NCI-H69 (cell line): ENCODE data around the gene CD3E.
A peak's percentile ranks its signal among the peaks of the same experiment; 100 is the strongest.

Experiments used
- DNase-seq: peaks from one replicate; lab custom pipeline; 2025; lab: John Stamatoyannopoulos, UW

CD3E gene

GRCh38 chr11:118328745-118329144 is 24.2 kb downstream of the CD3E start:
- DNase-seq = no peak

DNA sequence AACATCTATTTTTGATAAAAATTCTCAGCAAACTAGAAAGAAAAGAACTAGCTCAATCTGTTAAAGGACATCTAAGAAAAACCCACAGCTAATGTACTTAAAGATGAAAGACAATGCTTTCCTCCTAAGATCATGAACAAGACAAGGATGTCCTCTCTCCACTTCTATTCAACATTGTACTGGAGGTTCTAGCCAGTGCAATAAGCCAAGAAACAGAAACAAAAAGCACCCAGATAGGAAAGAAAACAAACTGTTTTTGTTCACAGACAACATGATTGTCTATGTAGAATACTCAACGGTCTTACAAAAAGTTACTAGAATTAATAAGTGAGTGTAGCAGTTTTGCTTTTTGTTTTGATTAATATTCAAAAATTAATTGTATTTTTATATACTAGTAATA is 30.2 kb downstream of the CD3E start:
- no peak for DNase-seq

GRCh38 chr11:118338637-118339061 is 34.1 kb downstream of the CD3E start:
- no peak for DNase-seq

GRCh38 chr11:118339281-118339961 is 34.9 kb downstream of the CD3E start:
- no peak for DNase-seq

DNA sequence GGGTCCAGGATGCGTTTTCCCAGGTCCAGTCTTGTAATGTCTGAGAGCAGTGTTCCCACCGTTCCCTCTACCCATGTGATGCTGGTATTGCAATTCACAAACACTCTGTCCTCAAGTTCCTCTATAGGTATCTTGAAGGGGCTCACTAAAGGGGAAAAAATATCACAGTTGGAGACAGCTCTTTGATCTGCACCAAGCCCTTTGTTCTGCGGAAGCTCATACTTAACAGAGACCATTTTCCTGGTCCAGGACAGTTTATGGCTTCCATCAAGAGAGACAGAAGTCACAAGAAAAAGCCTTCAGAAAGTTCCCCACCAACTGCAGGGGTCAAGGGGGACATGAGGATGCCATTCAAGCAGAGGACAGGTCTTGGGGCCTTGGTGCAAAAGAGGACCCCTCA is 35.9 kb downstream of the CD3E start:
- DNase-seq = no peak

DNA sequence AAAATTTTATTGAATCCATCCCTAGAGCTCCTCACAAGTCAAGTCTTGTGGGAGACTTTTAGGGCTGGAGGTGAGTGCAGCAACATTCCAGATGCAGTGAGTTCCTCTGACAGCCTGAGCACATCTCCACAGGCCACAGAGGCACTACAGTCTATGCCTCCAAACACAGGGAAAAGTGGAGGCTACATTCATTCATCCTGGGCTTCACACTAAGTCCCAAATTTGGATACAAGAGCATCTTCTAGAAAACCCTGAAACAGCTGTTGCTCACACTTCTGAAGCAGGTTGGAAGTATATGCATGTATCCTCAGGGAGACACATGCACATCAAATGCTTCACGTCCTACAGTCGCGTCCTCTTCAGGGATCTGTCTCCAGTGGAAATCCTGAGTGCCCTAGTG is 36.7 kb downstream of the CD3E start:
- DNase-seq = no peak

GRCh38 chr11:118341815-118342489 is 37.4 kb downstream of the CD3E start:
- no peak for DNase-seq

DNA sequence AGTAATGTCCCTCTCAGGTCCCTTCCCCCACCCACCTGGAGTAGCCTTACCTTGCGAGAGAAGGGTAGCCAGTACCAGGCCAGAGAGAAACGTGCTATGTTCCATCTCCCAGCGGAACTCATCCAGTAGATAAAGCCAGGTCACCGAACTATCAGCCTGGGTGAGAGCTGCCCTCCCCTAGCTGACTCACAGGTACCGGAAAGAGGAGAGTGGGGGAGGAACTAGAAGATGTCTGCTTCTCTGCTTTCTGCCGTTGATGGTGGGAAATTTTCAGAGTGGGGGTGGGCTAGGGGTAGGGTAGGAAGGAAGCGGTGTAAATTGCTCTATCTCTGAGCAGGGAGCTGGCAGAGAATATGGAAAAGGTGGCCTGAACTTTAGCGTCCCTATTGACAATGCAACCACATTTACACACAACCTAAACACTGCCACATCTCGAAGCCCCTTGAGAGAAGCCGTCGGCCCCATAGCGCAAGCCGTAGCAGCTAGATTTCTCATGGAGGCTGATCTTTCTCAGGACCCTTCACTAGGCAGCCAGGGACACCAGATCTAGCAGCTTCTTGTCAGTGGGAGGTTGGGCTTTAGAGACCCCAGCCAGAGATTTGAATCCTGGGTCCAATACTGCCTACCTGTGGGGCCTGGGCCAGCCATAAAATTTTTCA is 38.1 kb downstream of the CD3E start, which contains the start of gene CD3D:
CD3D (minus strand) TSS at position 203 of the 659 bp plus-strand sequence; CDS start at position 105, 98 bp downstream.
- no peak for DNase-seq

- no peak for DNase-seq
These were observed 38.7 kb downstream of the CD3E start for GRCh38 chr11:118343248-118343647.

- DNase-seq = no peak
These were observed 39.5 kb downstream of the CD3E start, which contains the start of gene CD3G for GRCh38 chr11:118343981-118344515. TSS of gene CD3G (plus strand) at chr11:118344344. CDS start at chr11:118344424, 80 bp downstream.

- DNase-seq = no peak
These were observed 44.9 kb downstream of the CD3E start for GRCh38 chr11:118349475-118349874.

- DNase-seq = peak; percentile 23
These were observed 48.7 kb downstream of the CD3E start for GRCh38 chr11:118353084-118353710.

GRCh38 chr11:118358071-118358470 is 53.5 kb downstream of the CD3E start:
- DNase-seq = no peak

DNA sequence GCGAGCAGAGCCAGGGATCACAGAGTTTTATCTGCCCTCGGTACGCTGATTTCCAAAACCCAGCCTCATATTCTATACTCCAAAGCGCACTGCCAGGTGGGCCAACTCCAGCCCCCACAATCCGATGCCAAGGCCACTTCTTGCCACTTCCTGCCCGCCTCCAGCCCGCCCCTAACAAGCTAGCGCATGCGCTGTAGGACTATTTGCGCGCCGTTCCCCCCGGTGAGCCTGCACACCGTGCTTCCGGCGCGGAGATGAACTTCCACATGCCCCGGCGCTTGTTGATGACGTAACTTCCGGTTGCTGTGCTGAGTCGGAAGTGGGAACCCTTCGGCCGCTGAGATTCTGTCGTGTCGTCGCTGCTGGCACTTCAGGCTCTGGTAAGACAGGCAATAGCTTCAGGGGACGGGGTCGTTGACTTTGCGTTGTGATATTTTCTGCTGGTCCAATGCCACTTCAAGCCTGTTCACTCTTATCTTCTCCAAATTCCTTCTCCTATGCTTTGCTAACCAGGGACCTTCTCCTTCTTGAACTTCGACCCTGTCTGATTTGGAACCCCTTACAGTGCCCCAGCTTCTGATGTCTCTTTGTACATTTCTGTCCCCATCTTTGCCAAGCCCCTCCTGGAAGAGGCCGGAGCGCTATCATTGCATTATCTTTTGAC is 54.9 kb downstream of the CD3E start, which contains the start of gene UBE4A:
UBE4A (plus strand) TSS at position 306 of the 664 bp plus-strand sequence. CDS start 5,481 bp downstream, outside the sequence.
- DNase-seq = peak; percentile 99

GRCh38 chr11:118364956-118365615 is 60.6 kb downstream of the CD3E start:
- DNase-seq = no peak
